NCI-H345 (cell line): ENCODE measurements around the gene CORIN.

Experiments
- DNase-seq: peaks from one replicate; lab custom pipeline; 2025; lab: John Stamatoyannopoulos, UW

CORIN gene

DNA sequence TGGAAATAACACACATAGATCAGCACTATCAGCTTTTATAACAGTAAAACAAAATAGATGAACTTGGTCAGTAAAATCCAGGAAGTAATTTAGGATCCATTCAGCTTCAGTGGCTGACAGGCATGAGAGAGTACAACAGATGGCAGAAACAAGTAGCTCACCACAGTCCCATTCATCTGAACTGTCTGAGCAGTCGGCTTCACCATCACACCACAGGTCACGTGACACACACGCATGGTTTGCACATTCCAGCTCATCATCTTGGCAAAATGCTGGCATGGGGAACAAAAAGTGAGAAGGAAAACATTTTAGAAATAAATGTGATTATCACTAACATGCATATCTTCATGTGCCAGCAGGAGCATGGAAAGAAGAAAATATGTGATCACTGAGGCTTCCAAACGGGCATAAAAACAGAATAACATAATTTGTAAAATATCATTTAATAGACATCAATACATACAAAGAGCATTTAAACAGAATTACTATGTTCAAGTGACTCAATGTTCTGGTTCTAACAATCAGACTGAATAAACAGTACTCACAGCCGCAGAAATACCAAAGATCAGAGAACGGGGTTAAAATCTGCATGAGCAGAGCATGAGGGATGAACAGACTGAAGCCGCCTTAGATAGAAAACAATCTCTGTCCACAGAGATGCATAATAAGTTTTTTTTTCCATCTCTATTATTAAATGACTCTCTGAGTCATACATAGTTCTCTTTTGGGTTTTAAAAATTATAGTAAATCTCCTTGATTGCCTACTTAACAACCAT lies 194.7 kb downstream of the CORIN start:
- DNase-seq = no peak

GRCh38 chr4:47642191-47642830 lies 195.6 kb downstream of the CORIN start:
- no peak for DNase-seq

DNA sequence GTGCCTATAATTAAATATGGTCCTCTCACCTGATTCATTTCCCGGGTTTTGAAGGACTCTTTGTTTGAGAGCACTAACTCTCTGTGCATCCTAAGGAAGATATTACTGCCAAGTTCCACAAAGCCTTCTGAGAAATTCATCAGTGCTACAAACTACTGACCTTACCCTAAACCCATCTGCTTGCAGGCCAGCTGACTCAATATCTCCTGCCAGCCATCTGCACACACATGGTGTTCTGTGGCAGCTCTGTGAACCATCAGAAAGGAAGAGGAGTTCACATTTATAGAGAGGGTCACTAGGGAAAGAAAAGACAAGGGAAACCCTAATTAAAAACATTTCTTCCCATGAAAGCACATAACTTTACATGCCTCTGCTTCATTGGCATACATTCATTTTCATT lies 196.1 kb downstream of the CORIN start:
- DNase-seq = no peak

DNA sequence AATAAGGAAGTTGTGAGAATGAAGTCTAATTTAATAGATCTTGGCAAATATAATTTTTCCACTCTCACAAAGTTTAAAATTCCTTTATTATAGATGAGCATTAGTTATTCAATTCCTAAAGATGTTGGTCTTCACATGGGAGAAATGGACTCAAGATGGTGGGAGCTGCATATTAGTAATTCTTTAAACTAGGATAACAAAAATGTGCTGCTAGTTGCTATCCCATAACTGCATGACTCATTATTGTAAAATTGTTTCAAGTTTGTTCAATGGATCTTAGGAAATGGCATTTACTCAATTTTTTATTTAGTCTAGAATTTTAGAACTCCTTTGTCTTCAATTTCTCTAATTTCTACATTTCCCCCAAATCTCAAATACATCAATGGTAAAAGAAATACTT lies 197.0 kb downstream of the CORIN start:
- no peak for DNase-seq

- DNase-seq = no peak
Measured at GRCh38 chr4:47639531-47639930, 198.3 kb downstream of the CORIN start.

DNA sequence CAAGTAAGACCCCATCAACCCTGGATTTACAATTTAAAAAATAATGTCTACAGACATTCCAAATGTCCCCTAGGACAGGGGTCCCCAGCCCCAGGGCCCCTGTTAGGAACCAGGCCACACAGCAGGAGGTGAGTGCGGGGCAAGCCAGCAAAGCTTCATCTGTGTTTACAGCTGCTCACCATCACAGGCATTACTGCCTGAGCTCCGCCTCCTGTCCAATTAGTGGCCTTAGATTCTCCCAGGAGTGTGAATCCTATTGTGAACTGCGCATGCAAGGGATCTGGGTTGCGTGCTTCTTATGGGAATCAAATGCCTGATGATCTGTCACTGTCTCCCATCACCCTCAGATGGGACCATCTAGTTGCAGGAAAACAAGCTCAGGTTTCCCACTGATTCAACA lies 206.7 kb downstream of the CORIN start:
- no peak for DNase-seq

- DNase-seq = no peak
Measured at GRCh38 chr4:47624031-47624441, 213.8 kb downstream of the CORIN start.

DNA sequence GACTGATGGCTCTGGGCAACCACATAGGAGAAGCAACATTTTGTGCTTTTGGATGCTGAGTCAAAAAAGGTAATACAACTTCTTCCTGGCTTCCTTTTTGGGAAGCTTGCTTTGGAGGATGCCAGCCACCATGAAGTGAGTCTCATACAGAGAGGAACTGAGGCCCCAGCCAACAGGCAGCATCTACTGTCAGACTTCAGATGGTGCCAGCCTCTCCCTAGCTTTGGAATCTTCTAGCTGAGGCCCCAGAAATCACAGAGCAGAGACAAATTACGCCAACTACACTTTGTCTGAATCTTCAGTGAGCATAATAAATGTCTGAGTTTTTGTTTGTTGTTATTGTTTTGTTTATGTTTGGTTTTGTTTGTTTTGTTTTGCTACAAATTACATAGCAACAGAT lies 216.7 kb downstream of the CORIN start:
- no peak for DNase-seq

GRCh38 chr4:47619691-47620090 lies 218.2 kb downstream of the CORIN start:
- DNase-seq = no peak

GRCh38 chr4:47617607-47618006 lies 220.3 kb downstream of the CORIN start:
- no peak for DNase-seq

DNA sequence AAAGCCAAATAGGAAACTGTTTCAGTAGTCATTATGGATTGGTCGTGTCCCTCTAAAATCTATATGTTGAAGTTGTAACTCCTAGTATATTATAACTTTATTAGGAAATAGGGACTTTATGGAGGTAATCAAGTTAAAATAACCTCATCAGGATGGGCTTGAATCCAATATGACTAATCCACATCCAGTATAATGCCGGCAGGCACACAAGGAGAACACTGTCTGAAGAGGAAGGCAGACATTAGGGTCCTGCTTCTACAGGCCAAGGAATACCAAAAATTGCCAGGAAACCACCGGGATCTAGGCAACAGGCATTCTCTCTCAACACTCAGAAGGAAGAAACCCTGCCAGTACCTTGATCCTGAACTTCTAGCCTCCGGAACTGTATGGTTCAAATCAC lies 222.5 kb downstream of the CORIN start:
- no peak for DNase-seq

- no peak for DNase-seq
Measured at GRCh38 chr4:47612116-47613023, 225.5 kb downstream of the CORIN start.

DNA sequence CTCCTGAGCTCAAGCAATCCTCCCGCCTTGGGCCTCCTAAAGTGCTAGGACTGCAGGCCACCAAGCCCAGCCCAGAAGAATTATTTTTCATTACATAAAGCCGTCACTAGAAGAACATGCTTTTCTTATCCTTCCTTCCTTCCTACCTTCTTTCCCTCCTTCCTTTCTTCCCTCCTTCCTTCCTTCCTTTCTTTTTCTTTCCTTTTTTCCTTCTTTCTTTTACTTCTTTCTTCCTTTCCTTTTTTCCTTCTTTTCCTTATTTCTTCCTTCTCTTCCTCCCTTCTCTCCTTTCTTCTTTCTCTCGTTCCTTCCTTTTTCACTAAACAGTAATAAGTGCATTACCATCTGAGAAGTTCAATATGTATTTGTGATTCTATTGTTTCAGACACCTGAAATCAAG lies 231.4 kb downstream of the CORIN start:
- no peak for DNase-seq

DNA sequence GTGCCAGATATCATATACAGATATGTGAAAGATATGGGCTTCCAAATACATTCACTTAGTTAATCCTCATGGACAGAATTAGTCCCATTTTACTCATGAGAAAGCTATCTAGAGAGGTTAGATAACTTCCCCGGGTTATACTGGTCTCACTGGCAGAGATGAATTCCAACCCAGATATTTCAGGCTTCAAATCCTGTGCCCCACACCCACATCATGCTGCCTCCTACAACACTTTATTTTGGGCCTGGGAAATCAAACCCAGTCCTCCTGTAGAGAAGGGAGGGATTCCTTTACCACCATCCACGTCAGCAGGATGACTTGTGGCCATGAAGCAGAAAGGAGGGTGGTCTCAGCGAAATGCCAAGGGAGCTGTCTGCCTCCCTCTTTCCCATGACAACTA lies 239.0 kb downstream of the CORIN start:
- no peak for DNase-seq

DNA sequence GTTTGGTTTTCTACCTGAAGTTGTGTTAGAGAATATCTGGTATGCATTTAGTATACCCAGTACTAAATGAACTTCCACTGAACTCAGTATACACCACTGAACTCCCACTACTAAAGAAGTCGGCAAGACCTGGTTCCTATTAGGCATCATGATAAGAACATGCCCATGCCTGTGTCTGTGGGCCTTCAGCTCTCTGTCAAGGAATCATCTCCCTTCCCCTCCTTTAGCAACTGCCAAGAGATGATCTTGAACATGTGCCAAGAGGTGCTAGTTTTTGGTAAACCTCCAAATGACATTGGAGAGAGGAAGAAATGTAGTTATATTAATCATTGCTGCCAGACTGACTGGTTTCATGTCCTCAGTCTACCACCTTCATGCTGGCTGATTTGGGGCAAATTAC lies 239.5 kb downstream of the CORIN start:
- DNase-seq = no peak

DNA sequence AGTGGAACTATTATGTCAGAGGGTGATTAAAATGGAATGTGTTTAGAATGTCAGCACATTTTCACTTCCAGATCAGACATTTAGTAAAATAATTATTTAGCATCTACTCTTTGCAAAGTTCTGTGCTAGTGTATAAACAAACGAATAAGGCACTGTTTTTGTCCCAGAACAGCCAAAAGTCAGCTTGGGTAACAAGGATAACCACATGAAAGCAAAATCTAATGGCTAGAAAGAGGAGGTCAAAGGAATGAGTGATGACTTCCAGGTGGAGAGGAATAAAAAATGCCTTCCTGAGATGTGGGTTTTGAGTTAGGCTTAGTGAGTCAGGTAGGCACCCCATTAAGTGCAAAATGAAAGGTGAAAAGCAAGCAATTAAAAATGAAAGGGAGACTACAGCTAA lies 240.2 kb downstream of the CORIN start:
- no peak for DNase-seq

DNA sequence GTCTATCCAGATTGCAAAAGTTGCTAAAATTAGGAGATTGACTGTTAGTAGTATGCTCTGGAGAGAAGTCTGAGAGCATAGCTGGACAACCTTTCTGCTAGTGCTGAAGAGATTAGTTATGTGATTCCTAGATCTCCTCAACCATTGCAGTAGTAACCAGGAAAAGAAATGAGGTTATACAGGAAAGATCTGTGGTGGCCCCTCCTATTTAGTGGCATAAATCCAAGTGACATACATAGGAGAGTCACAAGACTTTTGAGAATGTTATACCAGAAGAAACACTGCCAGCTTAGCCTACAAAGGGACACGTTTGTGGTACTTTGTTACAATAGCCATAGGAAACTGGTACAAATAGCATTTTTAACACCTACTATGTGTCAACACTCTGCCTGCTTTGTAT lies 247.5 kb downstream of the CORIN start:
- DNase-seq = no peak

GRCh38 chr4:47579235-47579634 lies 258.6 kb downstream of the CORIN start:
- DNase-seq = no peak

- DNase-seq = no peak
Measured at GRCh38 chr4:47577779-47578553, 259.9 kb downstream of the CORIN start.

DNA sequence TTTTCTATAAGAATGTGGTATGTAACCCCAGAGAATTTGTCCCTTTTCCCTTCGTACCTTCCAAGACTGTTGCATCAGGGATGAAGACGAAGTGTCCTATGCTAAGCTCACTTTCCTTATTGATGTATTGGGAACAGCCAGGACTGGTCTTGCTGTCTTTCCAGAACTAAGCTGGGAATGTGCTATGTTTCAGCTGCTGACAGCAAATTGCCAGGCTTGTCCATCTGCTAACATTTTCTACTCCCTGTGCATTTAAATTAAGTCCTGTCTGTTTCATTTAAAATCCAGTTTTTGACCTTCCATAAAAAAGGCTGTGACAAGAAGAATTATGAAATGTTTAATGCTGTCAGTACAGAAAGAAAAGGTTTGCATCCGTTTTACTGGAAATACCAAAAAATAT lies 264.9 kb downstream of the CORIN start:
- no peak for DNase-seq

- DNase-seq = no peak
Measured at GRCh38 chr4:47570816-47571215, 267.1 kb downstream of the CORIN start.

DNA sequence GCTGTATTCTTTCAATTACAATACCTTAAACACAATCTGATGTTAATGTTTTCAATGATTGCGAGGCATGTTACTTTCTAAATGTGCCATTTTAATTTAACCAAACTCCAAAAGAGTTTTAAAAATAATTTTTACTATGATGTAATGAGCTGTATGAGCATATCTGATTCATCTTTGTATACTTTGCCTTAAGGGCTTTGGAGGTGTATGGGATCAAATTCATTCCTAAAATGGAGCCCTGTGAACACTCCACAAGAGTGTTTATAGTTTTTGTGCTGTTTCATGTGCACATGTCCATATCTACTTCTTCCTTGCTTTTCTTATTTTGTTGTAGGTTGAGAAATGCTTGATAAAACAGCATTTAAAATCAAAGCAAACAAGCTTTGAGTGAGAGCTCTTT lies 270.4 kb downstream of the CORIN start:
- DNase-seq = no peak
